Measurements from ENCODE around the gene CLINT1. TPM values are rescaled to one million over a fixed set of nuclear protein-coding genes. Genes with fewer than 3 reads are reported as not detected.

The CLINT1 gene
- total RNA-seq, 1 experiment from 2014 or later: 69.2 TPM

GRCh38 chr5:157743163-157744050, 115.5 kb downstream of the CLINT1 start, which contains the start of gene LSM11:
TSS of gene LSM11 (plus strand) at chr5:157743712. CDS start at chr5:157743751, 39 bp downstream.
- POLR2A ChIA-PET: no interaction called here
- TF ChIP-seq CEBPB (IDR thresholded peaks at IDR 0.05; ENCODE audit: low read depth): no peak
- 0 out of 2 replicates have a peak, but pooled peaks have one; percentile 79 for TF ChIP-seq CBX3 (IDR thresholded peaks at IDR 0.05; ENCODE audit: low read depth)
- peak; percentile 95 to 100 (median 99) for TF ChIP-seq CTCF (IDR thresholded peaks at IDR 0.05 in 2 of 3, conservative IDR thresholded peaks at IDR 0.05 in 1 of 3; ENCODE audit: borderline replicate concordance in 1 of 3, insufficient read depth in 1 of 3, low read depth in 2 of 3, low read length in 2 of 3)
- peak; percentile 84 for TF ChIP-seq MAX (IDR thresholded peaks at IDR 0.05)
- TF ChIP-seq ZFX (IDR thresholded peaks at IDR 0.05): peak; percentile 32; the same call in 1 of the 2 replicates
- TF ChIP-seq EZH2 (IDR thresholded peaks at IDR 0.05): no peak
- TF ChIP-seq YY1 (IDR thresholded peaks at IDR 0.05; ENCODE audit: extremely low read depth, insufficient replicate concordance, low read depth, low read length): peak; percentile 92
- no peak for TF ChIP-seq ZBTB33 (IDR thresholded peaks at IDR 0.05; ENCODE audit: extremely low read depth, insufficient replicate concordance, low read length)
- no peak for TF ChIP-seq FOSL1 (IDR thresholded peaks at IDR 0.05; ENCODE audit: low read depth)
- no peak for TF ChIP-seq ZNF274 (IDR thresholded peaks at IDR 0.05; ENCODE audit: low read depth, low read length)
- TF ChIP-seq ELF1 (IDR thresholded peaks at IDR 0.05; ENCODE audit: borderline replicate concordance, low read depth): no peak
- TF ChIP-seq POLR2AphosphoS5 (IDR thresholded peaks at IDR 0.05; ENCODE audit: low read depth, low read length): peak; percentile 65
- peak; percentile 50 for TF ChIP-seq TCF7L2 (IDR thresholded peaks at IDR 0.05; ENCODE audit: borderline replicate concordance, extremely low read depth, insufficient read depth, insufficient read length)
- no peak for TF ChIP-seq REST (IDR thresholded peaks at IDR 0.05; ENCODE audit: low read depth)
- no peak; the same call in 1 of the 2 replicates for TF ChIP-seq SRF (IDR thresholded peaks at IDR 0.05; ENCODE audit: low read depth)
- TF ChIP-seq ATF3 (IDR thresholded peaks at IDR 0.05): no peak

More at GRCh38 chr5:157743163-157744050, 115.5 kb downstream of the CLINT1 start, which contains the start of gene LSM11:
- Histone ChIP-seq H3K4me1 (ENCODE audit: control insufficient read depth in 1 of 2, insufficient read depth in 2 of 2, low read length in 2 of 2) (peaks cover 8 to 24% of the 10 kb centered on the region in 2 experiments; a peak in 2 of 4 replicates), H3K36me3 (ENCODE audit: control insufficient read depth in 1 of 2, insufficient read depth in 2 of 2, low read length in 2 of 2) (peaks cover 4 to 7% of the 10 kb centered on the region in 2 experiments; a peak in 3 of 4 replicates), H3K4me3 (replicated peaks in 1 of 2; ENCODE audit: low read depth in 1 of 2, low read length in 2 of 2) (peak within 1 kb of the TSS; percentile 72 to 82), H3K9me3 (ENCODE audit: control insufficient read depth in 1 of 2, insufficient read depth in 1 of 2, low read depth in 1 of 2, low read length in 2 of 2) (no peaks in the 10 kb centered on the region), H3K27me3 (ENCODE audit: insufficient read depth, low read length) (no peaks in the 10 kb centered on the region), H3K9me2 (ENCODE audit: insufficient read depth) (no peaks in the 10 kb centered on the region), H3K79me2 (ENCODE audit: insufficient read depth, low read length) (no peaks in the 10 kb centered on the region), H2AFZ (ENCODE audit: low read depth, low read length, poor library complexity, severe bottlenecking) (peak within 1 kb of the TSS; percentile 98), H3K9ac (ENCODE audit: low read length) (peak within 1 kb of the TSS; percentile 73), H4K20me1 (ENCODE audit: insufficient read depth) (no peaks in the 10 kb centered on the region), H3K4me2 (ENCODE audit: low read length) (peak within 1 kb of the TSS; percentile 88), H3K27ac (ENCODE audit: low read depth, low read length) (peak within 1 kb of the TSS; percentile 53; the same call in 1 of the 2 replicates)
- peak; percentile 66 for DNase-seq (ENCODE audit: low read depth, low spot score)
- RAD21 ChIA-PET (ENCODE audit: low non-redundant PET in 1 of 2, low total read pairs in 2 of 2, uncharacterized antibody in 2 of 2, unreplicated experiment in 2 of 2): interaction anchor here (0.7 to 1.2 kb wide), 3 partner anchors 414 to 420 kb away, joined by 3 to 4 read pairs (median 3); no protein-coding TSS in a partner anchor
- CTCF ChIA-PET: interaction anchor here (0.6 to 1.5 kb wide), 14 partner anchors 10 to 480 kb away, joined by 3 to 17 read pairs (median 4); partner anchors contain the start of gene THG1L
- no TSS peak for BruUV-seq (replicated peaks)
- ATAC-seq: peak; percentile 93
- intact Hi-C loops (cut with micrococcal nuclease): loop anchor here (1.0 to 10.0 kb wide), 6 partner anchors 166 to 599 kb away; partner anchors contain the start of genes ADAM19 and MED7

Measured in HCT116 (cell line).